Vagina (tissue), 2 donors: ENCODE data around the gene PCNX1. TPM values are rescaled to one million over a fixed set of nuclear protein-coding genes. Genes with fewer than 3 reads are reported as not detected.

Source experiments
- DNase-seq, 2 donors: peaks; one replicate each; pipeline ENCODE4 v3.0.0-alpha.2; 2017; ENCODE audit errors: extremely low spot score in 2 of 2
- H3K27ac ChIP-seq: fragments of 200-600 bp; sonication (generic); one replicate; pipeline ENCODE4 v1.5.1; 2019
- H3K27me3 ChIP-seq: fragments of 200-600 bp; sonication (generic); one replicate; pipeline ENCODE4 v1.5.1; 2019
- H3K36me3 ChIP-seq, 2 donors: fragments of 200-600 bp; sonication (generic); one replicate each; pipeline ENCODE4 v1.5.1; 2017 to 2019
- H3K4me1 ChIP-seq: fragments of 200-600 bp; sonication (generic); one replicate; pipeline ENCODE4 v1.5.1; 2019
- H3K4me3 ChIP-seq, 2 donors: fragments of 200-600 bp; sonication (generic); 1 replicate in 1 of 2; 2 replicates in 1 of 2; pipeline ENCODE4 v1.5.1; 2016 to 2019
- H3K9me3 ChIP-seq: fragments of 200-600 bp; sonication (generic); one replicate; pipeline ENCODE4 v1.5.1; 2019
- POLR2A ChIP-seq, 2 donors: fragments of 450-650 bp; IDR thresholded peaks; one replicate each; pipeline ENCODE4 v1.6.1; 2017; ENCODE audit warnings: antibody characterized with exemption in 2 of 2, mild to moderate bottlenecking in 2 of 2, moderate library complexity in 2 of 2
- POLR2AphosphoS5 ChIP-seq, 2 donors: sonication (generic); formaldehyde crosslinking; IDR thresholded peaks; one replicate each; pipeline ENCODE4 v1.9.0; 2017; ENCODE audit warnings: antibody characterized with exemption in 2 of 2, mild to moderate bottlenecking in 2 of 2, low read depth in 1 of 2; ENCODE audit not compliant: insufficient read depth in 1 of 2
- intact Hi-C: fragments of 100-400 bp; cut with DNase I; formaldehyde crosslinking; loops from one replicate; pipeline ENCODE4 v1.15.1; 2023
- total RNA-seq: library from RNA; depleted of rRNA; stranded (reverse); fragments of >200 nt; gene quantifications from one replicate; pipeline ENCODE4 v1.2.3, GENCODE V29; 2016
- TF ChIP-seq, protein P1 (sequence below), 3 experiments: fragments of 450-650 bp in 2 of 3; fragments of 200-600 bp in 1 of 3; sonication (generic) in 1 of 3; IDR thresholded peaks; one replicate each; pipeline ENCODE4 v1.5.1; 2017 to 2019; ENCODE audit warnings: antibody characterized with exemption in 3 of 3, mild to moderate bottlenecking in 2 of 3, moderate library complexity in 2 of 3

PCNX1 gene
- total RNA-seq, 1 donor from 2014 or later, result 59.7 TPM

DNA sequence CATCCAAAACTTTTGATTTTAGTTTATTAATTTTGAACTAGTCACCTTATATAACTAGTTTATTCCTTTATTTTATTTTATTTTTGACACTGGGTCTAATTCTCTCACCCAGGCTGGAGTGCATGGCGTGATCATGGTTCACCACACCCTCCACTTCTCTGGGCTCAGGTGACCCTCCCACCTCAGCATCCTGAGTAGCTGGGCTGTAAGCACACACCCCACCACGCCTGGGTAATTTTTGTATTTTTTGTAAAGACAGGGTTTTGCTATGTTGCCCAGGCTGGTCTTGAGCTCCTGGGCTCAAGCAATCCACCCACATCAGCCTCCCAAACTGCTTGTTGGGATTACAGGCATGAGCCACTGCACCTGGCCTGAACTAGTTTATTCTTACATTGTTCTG lies 17.3 kb downstream of the PCNX1 start:
- H3K36me3 ChIP-seq, result no peaks in the 10 kb centered on the region
- no peak for TF ChIP-seq POLR2A (IDR thresholded peaks at IDR 0.05)
- TF ChIP-seq, protein P1, sequence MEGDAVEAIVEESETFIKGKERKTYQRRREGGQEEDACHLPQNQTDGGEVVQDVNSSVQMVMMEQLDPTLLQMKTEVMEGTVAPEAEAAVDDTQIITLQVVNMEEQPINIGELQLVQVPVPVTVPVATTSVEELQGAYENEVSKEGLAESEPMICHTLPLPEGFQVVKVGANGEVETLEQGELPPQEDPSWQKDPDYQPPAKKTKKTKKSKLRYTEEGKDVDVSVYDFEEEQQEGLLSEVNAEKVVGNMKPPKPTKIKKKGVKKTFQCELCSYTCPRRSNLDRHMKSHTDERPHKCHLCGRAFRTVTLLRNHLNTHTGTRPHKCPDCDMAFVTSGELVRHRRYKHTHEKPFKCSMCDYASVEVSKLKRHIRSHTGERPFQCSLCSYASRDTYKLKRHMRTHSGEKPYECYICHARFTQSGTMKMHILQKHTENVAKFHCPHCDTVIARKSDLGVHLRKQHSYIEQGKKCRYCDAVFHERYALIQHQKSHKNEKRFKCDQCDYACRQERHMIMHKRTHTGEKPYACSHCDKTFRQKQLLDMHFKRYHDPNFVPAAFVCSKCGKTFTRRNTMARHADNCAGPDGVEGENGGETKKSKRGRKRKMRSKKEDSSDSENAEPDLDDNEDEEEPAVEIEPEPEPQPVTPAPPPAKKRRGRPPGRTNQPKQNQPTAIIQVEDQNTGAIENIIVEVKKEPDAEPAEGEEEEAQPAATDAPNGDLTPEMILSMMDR (IDR thresholded peaks at IDR 0.05), result no peak
- TF ChIP-seq POLR2AphosphoS5 (IDR thresholded peaks at IDR 0.05; ENCODE audit: insufficient read depth in 1 of 2, low read depth in 1 of 2), result no peak
- intact Hi-C loops, result no loop called here
- no peak for DNase-seq
- peaks cover 41% of the 10 kb centered on the region for H3K4me1 ChIP-seq
- no peaks in the 10 kb centered on the region for H3K9me3 ChIP-seq
- H3K4me3 ChIP-seq, result no peak overlapping the region
- no peaks in the 10 kb centered on the region for H3K27me3 ChIP-seq
- H3K27ac ChIP-seq, result no peak overlapping the region

DNA sequence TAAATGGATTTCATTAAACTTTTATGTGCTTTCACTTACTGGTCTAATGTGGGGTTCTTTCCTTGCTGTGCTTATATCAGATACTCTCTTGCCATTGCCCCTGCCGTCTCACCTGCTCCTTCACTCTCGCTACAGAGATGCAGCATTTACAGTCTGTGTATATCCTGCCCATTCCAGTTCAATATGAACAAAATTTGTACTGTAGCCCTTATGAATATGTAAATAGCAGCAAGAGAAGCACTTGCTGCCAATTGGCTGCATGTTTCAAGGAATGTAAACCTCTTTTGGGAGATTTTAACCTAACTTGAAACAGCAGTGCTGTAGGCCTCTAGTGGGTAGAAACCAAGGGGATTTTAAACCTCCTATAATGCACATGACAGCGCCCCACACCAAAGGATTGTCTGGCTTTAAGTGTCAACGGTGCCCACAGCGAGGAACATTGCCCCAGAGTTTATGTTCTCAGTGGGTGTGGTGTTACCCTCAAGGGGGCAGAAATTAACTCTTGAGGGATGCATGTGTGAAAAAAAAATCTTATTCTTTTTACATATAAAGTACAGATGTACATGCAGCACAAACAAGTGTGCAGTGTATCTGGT lies 19.1 kb downstream of the PCNX1 start:
- Histone ChIP-seq H3K27ac (no peak overlapping the region), H3K27me3 (no peaks in the 10 kb centered on the region), H3K36me3 (no peaks in the 10 kb centered on the region), H3K4me3 (no peak overlapping the region), H3K4me1 (peaks cover 29% of the 10 kb centered on the region), H3K9me3 (no peaks in the 10 kb centered on the region)
- intact Hi-C loops, result no loop called here
- no peak for DNase-seq
- TF ChIP-seq POLR2AphosphoS5 (IDR thresholded peaks at IDR 0.05; ENCODE audit: insufficient read depth in 1 of 2, low read depth in 1 of 2) (no peak), POLR2A (IDR thresholded peaks at IDR 0.05) (no peak)
- TF ChIP-seq, protein P1 (IDR thresholded peaks at IDR 0.05), result no peak

DNA sequence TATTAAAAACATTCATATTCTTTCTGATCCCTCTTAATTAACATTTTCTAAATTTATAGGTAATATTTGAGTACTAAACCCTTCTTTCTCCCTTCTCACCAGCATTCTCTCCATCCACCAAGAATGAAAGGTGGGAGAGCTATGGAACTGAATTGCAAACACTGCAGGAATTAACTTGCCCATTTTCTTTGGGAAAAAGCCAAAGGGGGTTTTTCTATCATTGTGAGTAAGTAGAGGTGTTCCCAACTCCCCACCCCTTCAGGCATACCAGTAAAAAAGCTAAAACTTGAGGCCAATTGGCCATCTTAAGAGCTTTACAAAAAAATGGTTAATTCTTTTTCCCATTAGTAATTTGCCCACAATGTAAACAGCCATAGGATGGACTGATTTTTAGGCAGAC lies 23.7 kb downstream of the PCNX1 start:
- peaks cover 49% of the 10 kb centered on the region for H3K4me1 ChIP-seq
- TF ChIP-seq, protein P1 (IDR thresholded peaks at IDR 0.05), result no peak
- TF ChIP-seq POLR2A (IDR thresholded peaks at IDR 0.05) (no peak), POLR2AphosphoS5 (IDR thresholded peaks at IDR 0.05; ENCODE audit: insufficient read depth in 1 of 2, low read depth in 1 of 2) (no peak)

DNA sequence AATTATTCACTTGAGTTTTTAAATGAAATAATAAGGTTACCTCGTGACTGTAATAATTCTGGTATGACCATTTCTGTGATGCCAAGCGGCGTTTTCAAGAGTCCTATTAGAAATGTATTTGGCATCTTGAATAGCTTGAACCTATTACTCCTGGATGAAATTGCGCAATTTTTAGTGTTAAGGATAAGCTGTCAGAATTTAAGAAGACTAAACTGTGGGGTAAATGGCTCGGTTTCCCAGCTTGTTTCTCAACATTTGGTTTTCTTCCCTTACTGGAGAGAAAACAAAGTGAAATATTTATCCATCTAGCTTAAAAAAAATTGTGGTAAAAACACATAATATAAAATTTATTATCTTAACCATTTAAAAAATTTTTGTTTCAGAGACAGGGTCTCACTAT lies 26.8 kb downstream of the PCNX1 start:
- no peak overlapping the region for H3K4me3 ChIP-seq
- intact Hi-C loops, result no loop called here
- no peak for TF ChIP-seq POLR2AphosphoS5 (IDR thresholded peaks at IDR 0.05; ENCODE audit: insufficient read depth in 1 of 2, low read depth in 1 of 2)
- TF ChIP-seq, protein P1 (IDR thresholded peaks at IDR 0.05), result no peak
- TF ChIP-seq POLR2A (IDR thresholded peaks at IDR 0.05), result no peak
- H3K27me3 ChIP-seq, result no peaks in the 10 kb centered on the region
- peak overlapping the region; percentile 14 for H3K27ac ChIP-seq
- H3K4me1 ChIP-seq, result peaks cover 26% of the 10 kb centered on the region
- H3K36me3 ChIP-seq, result no peaks in the 10 kb centered on the region
- DNase-seq, result no peak
- H3K9me3 ChIP-seq, result no peaks in the 10 kb centered on the region

More for the DNA sequence above, 23.7 kb downstream of the PCNX1 start:
- Histone ChIP-seq H3K9me3 (no peaks in the 10 kb centered on the region), H3K27ac (no peak overlapping the region), H3K4me3 (no peak overlapping the region), H3K36me3 (no peaks in the 10 kb centered on the region), H3K27me3 (no peaks in the 10 kb centered on the region)
- no peak for DNase-seq
- intact Hi-C loops, result no loop called here

DNA sequence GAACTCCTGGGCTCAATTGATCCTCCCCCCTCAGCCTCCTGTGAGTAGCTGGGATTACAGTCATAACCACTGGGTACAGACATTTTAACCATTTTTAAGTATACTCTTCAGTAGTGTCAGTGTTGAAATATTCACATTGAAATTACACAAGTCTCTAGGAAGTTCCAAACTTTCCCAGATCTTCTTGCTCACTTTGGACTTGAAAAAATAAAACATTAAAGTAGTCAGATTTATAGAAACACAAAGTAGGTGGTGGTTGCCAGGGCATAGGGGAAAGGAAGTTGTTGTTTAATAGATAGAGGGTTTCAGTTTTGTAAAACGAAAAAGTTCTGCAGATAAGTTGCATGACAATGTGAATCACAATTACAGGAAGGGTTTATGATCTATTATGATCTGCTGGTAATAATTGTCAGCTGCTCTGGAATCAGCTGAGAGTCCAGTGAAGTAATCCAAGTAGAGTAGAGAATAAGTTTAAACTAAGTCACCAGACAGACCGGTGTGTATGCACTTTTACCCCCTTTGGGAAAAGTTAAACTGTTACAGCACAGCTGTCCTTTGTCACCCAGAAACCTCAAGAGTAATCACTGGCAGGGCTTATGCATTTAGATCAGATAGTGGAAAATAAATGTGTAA lies 27.4 kb downstream of the PCNX1 start:
- no peaks in the 10 kb centered on the region for H3K36me3 ChIP-seq
- no peak overlapping the region for H3K4me3 ChIP-seq
- DNase-seq, result no peak
- H3K4me1 ChIP-seq, result peaks cover 26% of the 10 kb centered on the region
- intact Hi-C loops, result no loop called here
- peak overlapping the region; percentile 14 for H3K27ac ChIP-seq
- H3K9me3 ChIP-seq, result no peaks in the 10 kb centered on the region
- TF ChIP-seq POLR2A (IDR thresholded peaks at IDR 0.05) (no peak), POLR2AphosphoS5 (IDR thresholded peaks at IDR 0.05; ENCODE audit: insufficient read depth in 1 of 2, low read depth in 1 of 2) (no peak)
- TF ChIP-seq, protein P1 (IDR thresholded peaks at IDR 0.05), result no peak
- no peaks in the 10 kb centered on the region for H3K27me3 ChIP-seq
